22Rv1 (cell line): Measurements from ENCODE around the gene UVRAG.

Experiments used
- CTCF ChIP-seq: fragments of 450-650 bp; IDR thresholded peaks from 2 replicates; pipeline ENCODE4 v1.5.1; 2017; ENCODE audit warnings: mild to moderate bottlenecking
- ZFX ChIP-seq: fragments of 450-650 bp; IDR thresholded peaks from 2 replicates; pipeline ENCODE4 v1.6.1; 2017; ENCODE audit warnings: antibody characterized with exemption, borderline replicate concordance

- no peak for TF ChIP-seq CTCF
- TF ChIP-seq ZFX, result no peak
Observed at GRCh38 chr11:76164861-76165751, 350.1 kb downstream of the UVRAG start.
